HEK293 (cell line): ENCODE data around the gene KRTAP10-11.

Experiments used
- CTCF ChIA-PET: fragments of 350-600 bp; formaldehyde crosslinking; extraction: SDS; loops from one replicate; lab custom pipeline; 2021; ENCODE audit warnings: antibody characterized with exemption; lab: Yijun Ruan, JAX
- POLR2A ChIA-PET: fragments of 300-600 bp; formaldehyde crosslinking; extraction: SDS; loops from one replicate; lab custom pipeline; 2020; ENCODE audit warnings: antibody characterized with exemption, inconsistent platforms; lab: Yijun Ruan, JAX
- H3K27ac ChIP-seq: fragments of 200-500 bp; sonication (Bioruptor generic); 2 replicates; pipeline ENCODE4 v1.5.1; 2014; ENCODE audit warnings: low read depth, low read length, control low read depth, inconsistent platforms; ENCODE audit errors: extremely low read depth
- H3K36me3 ChIP-seq, 2 experiments: fragments of 200-500 bp in 1 of 2; sonication (Bioruptor generic) in 1 of 2; 1 replicate in 1 of 2; 2 replicates in 1 of 2; pipeline ENCODE4 v1.5.1; 2014 to 2017; ENCODE audit warnings: inconsistent platforms in 2 of 2, low read length in 2 of 2; ENCODE audit not compliant: control insufficient read depth in 2 of 2, insufficient read depth in 1 of 2
- H3K4me1 ChIP-seq: fragments of 200-500 bp; sonication (Bioruptor generic); 2 replicates; pipeline ENCODE4 v1.5.1; 2014; ENCODE audit warnings: mild to moderate bottlenecking, low read length, inconsistent platforms; ENCODE audit not compliant: control insufficient read depth, insufficient read depth
- H3K4me3 ChIP-seq: 2 replicates; pipeline ENCODE4 v1.5.1; 2011; ENCODE audit warnings: low read depth, mild to moderate bottlenecking, control low read depth, low read length, moderate library complexity
- H3K9me3 ChIP-seq: fragments of 200-500 bp; sonication (Bioruptor generic); 2 replicates; pipeline ENCODE4 v1.5.1; 2014; ENCODE audit warnings: low read depth, low read length, inconsistent platforms; ENCODE audit not compliant: control insufficient read depth, insufficient read depth
- BCL11A ChIP-seq: fragments of 450-650 bp; formaldehyde crosslinking; IDR thresholded peaks from 2 replicates; pipeline ENCODE4 v1.5.1; 2016; ENCODE audit warnings: low read depth, missing biosample characterization, missing genetic modification characterization
- EGR2 ChIP-seq: fragments of 450-650 bp; formaldehyde crosslinking; IDR thresholded peaks from 2 replicates; pipeline ENCODE4 v1.5.1; 2016; ENCODE audit warnings: low read depth, missing biosample characterization, missing genetic modification characterization
- GLI4 ChIP-seq: fragments of 450-650 bp; formaldehyde crosslinking; IDR thresholded peaks from 2 replicates; pipeline ENCODE4 v1.5.1; 2016; ENCODE audit warnings: missing biosample characterization, missing genetic modification characterization
- GLIS1 ChIP-seq: fragments of 450-650 bp; formaldehyde crosslinking; IDR thresholded peaks from 2 replicates; pipeline ENCODE4 v1.5.1; 2016; ENCODE audit warnings: missing biosample characterization, missing genetic modification characterization
- KLF8 ChIP-seq: fragments of 450-650 bp; formaldehyde crosslinking; IDR thresholded peaks from 2 replicates; pipeline ENCODE4 v1.5.1; 2016; ENCODE audit warnings: missing biosample characterization, missing genetic modification characterization
- PRDM1 ChIP-seq: fragments of 450-650 bp; formaldehyde crosslinking; IDR thresholded peaks from 2 replicates; pipeline ENCODE4; 2016; ENCODE audit warnings: missing biosample characterization, missing genetic modification characterization
- SP2 ChIP-seq: fragments of 450-650 bp; formaldehyde crosslinking; IDR thresholded peaks from 2 replicates; pipeline ENCODE4 v1.5.1; 2016; ENCODE audit warnings: missing biosample characterization, missing genetic modification characterization
- WT1 ChIP-seq: fragments of 450-650 bp; formaldehyde crosslinking; IDR thresholded peaks from 2 replicates; pipeline ENCODE4 v1.5.1; 2016; ENCODE audit warnings: missing biosample characterization, missing genetic modification characterization
- ZBTB8A ChIP-seq: fragments of 450-650 bp; formaldehyde crosslinking; IDR thresholded peaks from 2 replicates; pipeline ENCODE4 v1.5.1; 2016; ENCODE audit warnings: missing biosample characterization, missing genetic modification characterization
- ZIC2 ChIP-seq: fragments of 450-650 bp; formaldehyde crosslinking; IDR thresholded peaks from 2 replicates; pipeline ENCODE4 v1.5.1; 2016; ENCODE audit warnings: missing biosample characterization, missing genetic modification characterization
- ZNF184 ChIP-seq: fragments of 450-650 bp; IDR thresholded peaks from 2 replicates; pipeline ENCODE4 v1.5.1; 2018; ENCODE audit warnings: missing biosample characterization, mild to moderate bottlenecking, missing genetic modification characterization
- ZNF221 ChIP-seq: fragments of 450-650 bp; formaldehyde crosslinking; IDR thresholded peaks from 2 replicates; pipeline ENCODE4 v1.5.1; 2017; ENCODE audit warnings: missing biosample characterization, missing genetic modification characterization, borderline replicate concordance
- ZNF223 ChIP-seq: fragments of 450-650 bp; formaldehyde crosslinking; IDR thresholded peaks from 2 replicates; pipeline ENCODE4 v1.5.1; 2016; ENCODE audit warnings: missing biosample characterization, missing genetic modification characterization
- ZNF274 ChIP-seq, 2 experiments: fragments of 200-500 bp in 1 of 2; fragments of 450-650 bp in 1 of 2; sonication (Bioruptor generic) in 1 of 2; formaldehyde crosslinking in 1 of 2; IDR thresholded peaks; 2 replicates each; pipeline versions ENCODE4 v1.5.1 to v1.6.1; 2014 to 2016; ENCODE audit warnings: borderline replicate concordance in 1 of 2, inconsistent platforms in 1 of 2, low read length in 1 of 2, missing biosample characterization in 1 of 2, missing genetic modification characterization in 1 of 2
- ZNF354C ChIP-seq: fragments of 450-650 bp; formaldehyde crosslinking; IDR thresholded peaks from 2 replicates; pipeline ENCODE4 v1.5.1; 2016; ENCODE audit warnings: missing biosample characterization, missing genetic modification characterization, low read depth, borderline replicate concordance
- ZNF391 ChIP-seq: fragments of 450-650 bp; formaldehyde crosslinking; IDR thresholded peaks from 2 replicates; pipeline ENCODE4 v1.5.1; 2016; ENCODE audit warnings: low read depth, missing biosample characterization, missing genetic modification characterization, borderline replicate concordance
- ZNF529 ChIP-seq: fragments of 450-650 bp; formaldehyde crosslinking; IDR thresholded peaks from 2 replicates; pipeline ENCODE4 v1.5.1; 2017; ENCODE audit warnings: missing genetic modification characterization, missing biosample characterization; ENCODE audit not compliant: insufficient replicate concordance
- ZNF544 ChIP-seq: fragments of 450-650 bp; formaldehyde crosslinking; IDR thresholded peaks from 2 replicates; pipeline ENCODE4 v1.5.0; 2017; ENCODE audit warnings: missing biosample characterization, missing genetic modification characterization
- ZNF600 ChIP-seq: fragments of 450-650 bp; formaldehyde crosslinking; IDR thresholded peaks from 2 replicates; pipeline ENCODE4 v1.5.1; 2016; ENCODE audit warnings: missing biosample characterization, missing genetic modification characterization
- ZNF623 ChIP-seq: fragments of 450-650 bp; formaldehyde crosslinking; IDR thresholded peaks from 2 replicates; pipeline ENCODE4 v1.5.1; 2016; ENCODE audit warnings: missing biosample characterization, missing genetic modification characterization
- ZNF658 ChIP-seq: fragments of 450-650 bp; formaldehyde crosslinking; IDR thresholded peaks from 2 replicates; pipeline ENCODE4; 2016; ENCODE audit warnings: missing biosample characterization, missing genetic modification characterization
- ZNF707 ChIP-seq: fragments of 450-650 bp; formaldehyde crosslinking; IDR thresholded peaks from 2 replicates; pipeline ENCODE4 v1.5.1; 2016; ENCODE audit warnings: missing biosample characterization, missing genetic modification characterization
- ZSCAN16 ChIP-seq: fragments of 450-650 bp; formaldehyde crosslinking; IDR thresholded peaks from 2 replicates; pipeline ENCODE4 v1.5.1; 2016; ENCODE audit warnings: missing biosample characterization, missing genetic modification characterization
- TF ChIP-seq, protein P1 (sequence below): fragments of 450-650 bp; formaldehyde crosslinking; IDR thresholded peaks from 2 replicates; pipeline ENCODE4 v1.5.1; 2016; ENCODE audit warnings: missing biosample characterization, missing genetic modification characterization
- TF ChIP-seq, protein P2 (sequence below): fragments of 450-650 bp; formaldehyde crosslinking; IDR thresholded peaks from 2 replicates; pipeline ENCODE4 v1.5.1; 2016; ENCODE audit warnings: missing biosample characterization, missing genetic modification characterization

The KRTAP10-11 gene

GRCh38 chr21:44654576-44655175 lies 8.5 kb downstream of the KRTAP10-11 start, which contains the start of gene KRTAP12-4:
KRTAP12-4 (minus strand) TSS chr21:44654659; CDS start chr21:44654614, 45 bp downstream.
- TF ChIP-seq ZNF529 (tag by site-specific recombination) (no peak), PRDM1 (tag by site-specific recombination) (no peak), ZNF658 (tag by site-specific recombination) (no peak), ZNF623 (tag by site-specific recombination) (no peak), ZNF223 (tag by site-specific recombination) (no peak), BCL11A (tag by site-specific recombination) (no peak), ZNF221 (tag by site-specific recombination) (no peak)
- H3K4me3 ChIP-seq: no peak within 1 kb of the TSS
- no peak within 1 kb of the TSS for H3K27ac ChIP-seq
- no peaks in the 10 kb centered on the region for H3K4me1 ChIP-seq
- CTCF ChIA-PET: no interaction called here
- POLR2A ChIA-PET: no interaction called here
- no peaks in the 10 kb centered on the region for H3K9me3 ChIP-seq
- no peaks in the 10 kb centered on the region for H3K36me3 ChIP-seq

DNA sequence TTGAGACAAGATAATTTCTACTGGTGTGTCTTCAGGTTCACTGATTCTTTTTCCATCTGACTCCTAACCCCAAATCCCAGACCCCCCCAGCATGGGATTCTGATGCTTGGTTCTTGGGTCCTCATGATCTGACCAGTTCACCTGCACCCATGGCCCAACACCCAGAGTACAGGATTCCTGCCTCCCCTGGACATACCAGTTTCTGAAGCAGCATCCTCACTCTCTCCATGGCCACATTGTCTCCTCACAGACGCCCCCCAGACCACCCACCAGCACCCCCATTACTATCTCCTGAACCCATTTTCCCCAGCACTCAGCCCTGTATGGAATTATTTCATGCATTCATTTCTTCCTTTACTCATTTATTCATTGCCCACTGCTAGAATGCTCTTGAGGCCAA lies 10.7 kb downstream of the KRTAP10-11 start:
- no peaks in the 10 kb centered on the region for H3K36me3 ChIP-seq
- no peaks in the 10 kb centered on the region for H3K4me1 ChIP-seq
- TF ChIP-seq WT1 (tag by site-specific recombination) (no peak), KLF8 (tag by site-specific recombination) (no peak), ZNF707 (tag by site-specific recombination) (no peak)
- H3K4me3 ChIP-seq: no peak overlapping the region
- no peaks in the 10 kb centered on the region for H3K9me3 ChIP-seq
- no peak overlapping the region for H3K27ac ChIP-seq
- ChIA-PET CTCF (no interaction called here), POLR2A (no interaction called here)

DNA sequence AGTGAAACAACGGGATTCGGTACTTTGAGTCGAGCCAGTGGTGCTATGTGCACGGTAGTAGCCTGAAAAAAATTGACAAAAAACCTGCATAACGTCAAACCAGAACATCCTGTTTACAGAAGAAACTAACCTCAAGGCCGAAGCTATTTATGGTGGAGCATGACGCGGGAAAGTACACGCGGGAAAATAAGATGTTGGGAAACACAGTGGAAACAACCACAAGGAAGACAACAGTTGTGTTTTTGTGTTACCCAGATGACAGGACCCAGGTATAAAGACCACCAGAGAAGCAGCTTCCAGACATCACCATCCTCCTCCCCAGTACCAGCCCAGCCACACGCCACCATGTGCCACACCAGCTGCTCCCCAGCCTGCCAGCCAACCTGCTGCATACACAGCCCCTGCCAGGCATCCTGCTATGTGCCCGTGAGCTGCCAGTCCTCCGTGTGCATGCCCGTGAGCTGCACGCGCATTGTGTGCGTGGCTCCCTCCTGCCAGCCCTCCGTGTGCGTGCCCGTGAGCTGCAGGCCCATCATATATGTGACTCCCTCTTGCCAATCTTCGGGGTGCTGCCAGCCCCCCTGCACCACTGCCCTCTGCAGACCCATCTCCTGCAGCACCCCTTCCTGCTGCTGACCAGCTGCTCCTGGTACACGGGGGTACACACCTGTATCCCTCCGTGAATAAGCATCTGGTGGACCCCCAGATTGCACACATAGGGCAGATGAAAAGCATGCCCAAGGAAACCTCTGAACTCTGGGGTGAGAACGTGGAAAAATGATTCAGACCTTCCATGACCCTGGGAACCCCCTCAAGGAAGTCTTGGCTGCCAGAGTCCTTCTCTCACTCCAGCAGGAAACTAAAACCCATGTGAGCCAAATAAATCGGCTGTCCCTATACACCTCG lies 11.7 kb downstream of the KRTAP10-11 start, which contains the start of gene KRTAP12-3:
KRTAP12-3 (plus strand) TSS at position 298 of the 906 bp plus-strand sequence; CDS start at position 346, 48 bp downstream.
- Histone ChIP-seq H3K27ac (no peak within 1 kb of the TSS), H3K36me3 (no peaks in the 10 kb centered on the region), H3K9me3 (no peaks in the 10 kb centered on the region), H3K4me3 (no peak within 1 kb of the TSS), H3K4me1 (no peaks in the 10 kb centered on the region)
- POLR2A ChIA-PET: no interaction called here
- CTCF ChIA-PET: interaction anchor here (0.5 kb wide), 1 partner anchor 212 kb away, joined by 5 read pairs; no protein-coding TSS in a partner anchor
- TF ChIP-seq ZNF544 (tag by site-specific recombination) (no peak), GLIS1 (tag by site-specific recombination) (no peak), ZNF274 (IDR thresholded peaks at IDR 0.05; ENCODE audit: low read length) (no peak), ZNF274 (tag by site-specific recombination; IDR thresholded peaks at IDR 0.05; ENCODE audit: borderline replicate concordance) (no peak), ZNF354C (tag by site-specific recombination) (no peak), ZSCAN16 (no peak), SP2 (tag by site-specific recombination) (no peak), ZNF391 (tag by site-specific recombination) (no peak), EGR2 (tag by site-specific recombination) (no peak), ZNF184 (tag by site-specific recombination) (no peak), ZIC2 (tag by site-specific recombination) (no peak), ZBTB8A (tag by site-specific recombination) (no peak), GLI4 (tag by site-specific recombination) (no peak), ZNF600 (tag by site-specific recombination) (no peak)
- TF ChIP-seq, protein P1, sequence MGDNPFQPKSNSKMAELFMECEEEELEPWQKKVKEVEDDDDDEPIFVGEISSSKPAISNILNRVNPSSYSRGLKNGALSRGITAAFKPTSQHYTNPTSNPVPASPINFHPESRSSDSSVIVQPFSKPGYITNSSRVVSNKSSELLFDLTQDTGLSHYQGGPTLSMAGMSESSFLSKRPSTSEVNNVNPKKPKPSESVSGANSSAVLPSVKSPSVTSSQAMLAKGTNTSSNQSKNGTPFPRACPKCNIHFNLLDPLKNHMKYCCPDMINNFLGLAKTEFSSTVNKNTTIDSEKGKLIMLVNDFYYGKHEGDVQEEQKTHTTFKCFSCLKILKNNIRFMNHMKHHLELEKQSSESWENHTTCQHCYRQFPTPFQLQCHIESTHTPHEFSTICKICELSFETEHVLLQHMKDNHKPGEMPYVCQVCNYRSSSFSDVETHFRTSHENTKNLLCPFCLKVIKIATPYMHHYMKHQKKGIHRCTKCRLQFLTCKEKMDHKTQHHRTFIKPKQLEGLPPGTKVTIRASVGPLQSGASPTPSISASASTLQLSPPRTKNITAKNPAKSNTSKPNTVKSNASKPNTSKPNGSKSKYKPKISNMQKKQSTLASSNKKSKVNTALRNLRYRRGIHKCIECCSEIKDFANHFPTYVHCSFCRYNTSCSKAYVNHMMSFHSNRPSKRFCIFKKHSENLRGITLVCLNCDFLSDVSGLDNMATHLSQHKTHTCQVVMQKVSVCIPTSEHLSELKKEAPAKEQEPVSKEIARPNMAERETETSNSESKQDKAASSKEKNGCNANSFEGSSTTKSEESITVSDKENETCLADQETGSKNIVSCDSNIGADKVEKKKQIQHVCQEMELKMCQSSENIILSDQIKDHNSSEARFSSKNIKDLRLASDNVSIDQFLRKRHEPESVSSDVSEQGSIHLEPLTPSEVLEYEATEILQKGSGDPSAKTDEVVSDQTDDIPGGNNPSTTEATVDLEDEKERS (tag by site-specific recombination): no peak
- TF ChIP-seq, protein P2, sequence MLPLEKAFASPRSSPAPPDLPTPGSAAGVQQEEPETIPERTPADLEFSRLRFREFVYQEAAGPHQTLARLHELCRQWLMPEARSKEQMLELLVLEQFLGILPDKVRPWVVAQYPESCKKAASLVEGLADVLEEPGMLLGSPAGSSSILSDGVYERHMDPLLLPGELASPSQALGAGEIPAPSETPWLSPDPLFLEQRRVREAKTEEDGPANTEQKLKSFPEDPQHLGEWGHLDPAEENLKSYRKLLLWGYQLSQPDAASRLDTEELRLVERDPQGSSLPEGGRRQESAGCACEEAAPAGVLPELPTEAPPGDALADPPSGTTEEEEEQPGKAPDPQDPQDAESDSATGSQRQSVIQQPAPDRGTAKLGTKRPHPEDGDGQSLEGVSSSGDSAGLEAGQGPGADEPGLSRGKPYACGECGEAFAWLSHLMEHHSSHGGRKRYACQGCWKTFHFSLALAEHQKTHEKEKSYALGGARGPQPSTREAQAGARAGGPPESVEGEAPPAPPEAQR (tag by site-specific recombination): no peak
